Stomach (tissue), 4 donors: ENCODE results near the gene TRIM69.

Experiments used
- EP300 ChIP-seq: sonication (generic); formaldehyde crosslinking; IDR thresholded peaks from one replicate; pipeline ENCODE4 v1.6.1; 2017; ENCODE audit warnings: antibody characterized with exemption
- POLR2A ChIP-seq, 4 donors: fragments of 450-650 bp; IDR thresholded peaks; one replicate each; pipeline ENCODE4 v1.6.1; 2016; ENCODE audit warnings: antibody characterized with exemption in 4 of 4, control low read depth in 2 of 4, mild to moderate bottlenecking in 1 of 4, moderate library complexity in 1 of 4
- POLR2AphosphoS5 ChIP-seq, 3 donors: sonication (generic); formaldehyde crosslinking; IDR thresholded peaks; one replicate each; pipeline ENCODE4 v1.6.1; 2016; ENCODE audit warnings: antibody characterized with exemption in 3 of 3
- TF ChIP-seq, protein P1 (sequence below), 7 experiments: fragments of 450-650 bp in 4 of 7; fragments of 200-600 bp in 3 of 7; sonication (generic) in 3 of 7; IDR thresholded peaks; one replicate each; pipeline ENCODE4 v1.5.1; 2016 to 2019; ENCODE audit warnings: antibody characterized with exemption in 7 of 7, control low read depth in 2 of 7, mild to moderate bottlenecking in 1 of 7

DNA sequence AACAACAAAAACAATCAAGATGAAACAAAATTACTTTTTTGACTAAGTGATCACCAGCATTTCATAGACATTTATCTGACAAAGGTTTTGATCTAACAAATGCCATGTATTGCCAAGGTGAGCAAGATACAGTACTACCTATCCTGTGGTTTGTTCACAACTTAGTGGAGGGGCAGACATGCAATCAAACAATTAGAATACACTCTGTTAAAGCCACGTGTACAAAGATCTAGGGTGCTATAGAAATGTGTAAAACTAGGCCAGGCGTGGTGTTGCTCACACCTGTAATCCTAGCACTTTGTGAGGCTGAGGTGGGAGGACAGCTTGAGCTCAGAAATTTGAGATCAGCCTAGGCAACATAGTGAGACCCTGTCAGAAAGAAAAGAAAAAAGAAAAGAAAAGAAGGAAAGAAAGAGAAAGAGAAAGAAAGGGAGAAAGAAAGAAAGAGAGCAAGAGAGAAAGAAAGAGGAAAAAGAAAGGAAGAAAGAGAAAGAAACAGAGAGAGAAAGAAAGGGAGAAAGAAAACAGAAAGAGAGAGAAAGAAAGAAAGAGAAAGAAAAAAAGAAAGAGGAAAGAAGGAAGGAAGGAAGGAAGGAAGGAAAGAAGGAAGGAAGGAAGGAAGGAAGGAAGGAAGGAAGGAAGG, 1.4 kb upstream of the TRIM69 start:
- TF ChIP-seq, protein P1, sequence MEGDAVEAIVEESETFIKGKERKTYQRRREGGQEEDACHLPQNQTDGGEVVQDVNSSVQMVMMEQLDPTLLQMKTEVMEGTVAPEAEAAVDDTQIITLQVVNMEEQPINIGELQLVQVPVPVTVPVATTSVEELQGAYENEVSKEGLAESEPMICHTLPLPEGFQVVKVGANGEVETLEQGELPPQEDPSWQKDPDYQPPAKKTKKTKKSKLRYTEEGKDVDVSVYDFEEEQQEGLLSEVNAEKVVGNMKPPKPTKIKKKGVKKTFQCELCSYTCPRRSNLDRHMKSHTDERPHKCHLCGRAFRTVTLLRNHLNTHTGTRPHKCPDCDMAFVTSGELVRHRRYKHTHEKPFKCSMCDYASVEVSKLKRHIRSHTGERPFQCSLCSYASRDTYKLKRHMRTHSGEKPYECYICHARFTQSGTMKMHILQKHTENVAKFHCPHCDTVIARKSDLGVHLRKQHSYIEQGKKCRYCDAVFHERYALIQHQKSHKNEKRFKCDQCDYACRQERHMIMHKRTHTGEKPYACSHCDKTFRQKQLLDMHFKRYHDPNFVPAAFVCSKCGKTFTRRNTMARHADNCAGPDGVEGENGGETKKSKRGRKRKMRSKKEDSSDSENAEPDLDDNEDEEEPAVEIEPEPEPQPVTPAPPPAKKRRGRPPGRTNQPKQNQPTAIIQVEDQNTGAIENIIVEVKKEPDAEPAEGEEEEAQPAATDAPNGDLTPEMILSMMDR (IDR thresholded peaks at IDR 0.05) = no peak
- TF ChIP-seq EP300 (no peak), POLR2A (IDR thresholded peaks at IDR 0.05) (no peak), POLR2AphosphoS5 (IDR thresholded peaks at IDR 0.05) (no peak)
